ENCODE data around the gene DGCR8. TPM values are rescaled to one million over a fixed set of nuclear protein-coding genes. Genes with fewer than 3 reads are reported as not detected.
A peak's percentile ranks its signal among the peaks of the same experiment; 100 is the strongest.

The DGCR8 gene
- polyA plus RNA-seq, 1 experiment, result 22.0 TPM

- no peak for DNase-seq (ENCODE audit: low read depth, low spot score)
- no peak overlapping the region for H3K27ac ChIP-seq (ENCODE audit: low read depth, low read length)
Measured at GRCh38 chr22:20114506-20115475, 34.8 kb downstream of the DGCR8 start.

GRCh38 chr22:20115691-20116375 lies 35.8 kb downstream of the DGCR8 start, which contains the start of gene RANBP1:
Gene RANBP1, plus strand, starts transcription at chr22:20116104. Its CDS starts 81 bp downstream, at chr22:20116185.
- DNase-seq (ENCODE audit: low read depth, low spot score), result no peak
- peak within 1 kb of the TSS; percentile 98 for H3K4me3 ChIP-seq (ENCODE audit: low read depth, low read length)
- POLR2A ChIA-PET, result interaction anchor here (2.7 kb wide), 1 partner anchor 14 kb away, joined by 12 read pairs; no protein-coding TSS in a partner anchor
- CTCF ChIA-PET, result no interaction called here
- no peaks in the 10 kb centered on the region for H3K27me3 ChIP-seq (ENCODE audit: control insufficient read depth, insufficient read depth, low read length)
- TF ChIP-seq CTCF (IDR thresholded peaks at IDR 0.05; ENCODE audit: low read depth, low read length), result no peak
- H3K27ac ChIP-seq (ENCODE audit: low read depth, low read length), result peak within 1 kb of the TSS; percentile 75
- no peaks in the 10 kb centered on the region; the same call in 1 of the 2 replicates for H3K9me3 ChIP-seq (ENCODE audit: control insufficient read depth, insufficient read depth, low read length)

More at GRCh38 chr22:20114506-20115475, 34.8 kb downstream of the DGCR8 start:
- Histone ChIP-seq H3K4me3 (ENCODE audit: low read depth, low read length) (no peak overlapping the region), H3K27me3 (ENCODE audit: control insufficient read depth, insufficient read depth, low read length) (no peaks in the 10 kb centered on the region), H3K9me3 (ENCODE audit: control insufficient read depth, insufficient read depth, low read length) (no peaks in the 10 kb centered on the region; the same call in 1 of the 2 replicates)
- POLR2A ChIA-PET, result no interaction called here
- CTCF ChIA-PET, result no interaction called here
- TF ChIP-seq CTCF (IDR thresholded peaks at IDR 0.05; ENCODE audit: low read depth, low read length), result no peak

GRCh38 chr22:20116376-20116950 lies 36.4 kb downstream of the DGCR8 start:
- Histone ChIP-seq H3K4me3 (ENCODE audit: low read depth, low read length) (peak overlapping the region; percentile 98), H3K9me3 (ENCODE audit: control insufficient read depth, insufficient read depth, low read length) (no peaks in the 10 kb centered on the region; the same call in 1 of the 2 replicates), H3K27me3 (ENCODE audit: control insufficient read depth, insufficient read depth, low read length) (no peaks in the 10 kb centered on the region), H3K27ac (ENCODE audit: low read depth, low read length) (peak overlapping the region; percentile 75)
- ChIA-PET CTCF (no interaction called here), POLR2A (interaction anchor here (1.0 to 2.7 kb wide), 4 partner anchors 11 to 453 kb away, joined by 3 to 14 read pairs (median 8); no protein-coding TSS in a partner anchor)
- no peak for TF ChIP-seq CTCF (IDR thresholded peaks at IDR 0.05; ENCODE audit: low read depth, low read length)
- DNase-seq (ENCODE audit: low read depth, low spot score), result no peak

GRCh38 chr22:20116951-20117632 lies 37.1 kb downstream of the DGCR8 start, which contains the start of gene TRMT2A:
Gene TRMT2A, minus strand, starts transcription at chr22:20117226. Its CDS starts 320 bp downstream, at chr22:20116906.
- CTCF ChIA-PET, result no interaction called here
- no peaks in the 10 kb centered on the region; the same call in 1 of the 2 replicates for H3K9me3 ChIP-seq (ENCODE audit: control insufficient read depth, insufficient read depth, low read length)
- peak within 1 kb of the TSS; percentile 98 for H3K4me3 ChIP-seq (ENCODE audit: low read depth, low read length)
- peak; percentile 94 for DNase-seq (ENCODE audit: low read depth, low spot score)
- TF ChIP-seq CTCF (IDR thresholded peaks at IDR 0.05; ENCODE audit: low read depth, low read length), result no peak
- peak within 1 kb of the TSS; percentile 75 for H3K27ac ChIP-seq (ENCODE audit: low read depth, low read length)
- POLR2A ChIA-PET, result interaction anchor here (0.8 to 2.7 kb wide), 5 partner anchors 11 to 452 kb away, joined by 3 to 14 read pairs (median 4); no protein-coding TSS in a partner anchor
- H3K27me3 ChIP-seq (ENCODE audit: control insufficient read depth, insufficient read depth, low read length), result no peaks in the 10 kb centered on the region

All from AG04450 (cell line).